ENCODE data around the gene NTF4.
A peak's percentile ranks its signal among the peaks of the same experiment; 100 is the strongest.

Gene NTF4

GRCh38 chr19:49064768-49065611 is at the start of gene NTF4:
Gene NTF4 (minus strand): TSS chr19:49064818. CDS start chr19:49061997, 2,821 bp downstream.
- H3K27me3 ChIP-seq (ENCODE audit: control insufficient read depth, insufficient read depth, low read length) = peaks cover 55% of the 10 kb centered on the region
- no peak within 1 kb of the TSS for H3K4me3 ChIP-seq (ENCODE audit: low read length)
- H3K36me3 ChIP-seq (ENCODE audit: control insufficient read depth, insufficient read depth, low read length) = no peaks in the 10 kb centered on the region

GRCh38 chr19:49113762-49114629 is 49.4 kb upstream of the NTF4 start, which contains the start of gene LIN7B:
Gene LIN7B (plus strand): TSS chr19:49114370. CDS start chr19:49114405, 35 bp downstream.
- peak within 1 kb of the TSS; percentile 40 for H3K4me3 ChIP-seq (ENCODE audit: low read length)
- peaks cover 19% of the 10 kb centered on the region for H3K4me1 ChIP-seq (ENCODE audit: control insufficient read depth, insufficient read depth, low read length)
- H3K27me3 ChIP-seq (ENCODE audit: control insufficient read depth, insufficient read depth, low read length) = no peaks in the 10 kb centered on the region
- H3K9me3 ChIP-seq (ENCODE audit: control insufficient read depth, low read length) = no peaks in the 10 kb centered on the region
- H3K9ac ChIP-seq (ENCODE audit: low read length) = peak within 1 kb of the TSS; percentile 49
- peaks cover 3% of the 10 kb centered on the region for H3K36me3 ChIP-seq (ENCODE audit: control insufficient read depth, insufficient read depth, low read length)

More at GRCh38 chr19:49064768-49065611, at the start of gene NTF4:
- H3K9ac ChIP-seq (ENCODE audit: low read length) = no peak within 1 kb of the TSS
- H3K4me1 ChIP-seq (ENCODE audit: control insufficient read depth, insufficient read depth, low read length) = peaks cover 6% of the 10 kb centered on the region
- no peaks in the 10 kb centered on the region for H3K9me3 ChIP-seq (ENCODE audit: control insufficient read depth, low read length)

- no peaks in the 10 kb centered on the region for H3K27me3 ChIP-seq (ENCODE audit: control insufficient read depth, insufficient read depth, low read length)
- H3K36me3 ChIP-seq (ENCODE audit: control insufficient read depth, insufficient read depth, low read length) = peaks cover 16% of the 10 kb centered on the region
- H3K9me3 ChIP-seq (ENCODE audit: control insufficient read depth, low read length) = no peaks in the 10 kb centered on the region
- H3K4me3 ChIP-seq (ENCODE audit: low read length) = no peak overlapping the region
- H3K4me1 ChIP-seq (ENCODE audit: control insufficient read depth, insufficient read depth, low read length) = peaks cover 9% of the 10 kb centered on the region
- H3K9ac ChIP-seq (ENCODE audit: low read length) = no peak overlapping the region
Measured at GRCh38 chr19:49111218-49111998, 46.8 kb upstream of the NTF4 start.

- Histone ChIP-seq H3K4me1 (ENCODE audit: control insufficient read depth, insufficient read depth, low read length) (peaks cover 9% of the 10 kb centered on the region), H3K9ac (ENCODE audit: low read length) (no peak overlapping the region), H3K36me3 (ENCODE audit: control insufficient read depth, insufficient read depth, low read length) (peaks cover 16% of the 10 kb centered on the region), H3K4me3 (ENCODE audit: low read length) (no peak overlapping the region), H3K9me3 (ENCODE audit: control insufficient read depth, low read length) (no peaks in the 10 kb centered on the region), H3K27me3 (ENCODE audit: control insufficient read depth, insufficient read depth, low read length) (no peaks in the 10 kb centered on the region)
Measured at GRCh38 chr19:49110567-49110966, 45.9 kb upstream of the NTF4 start.

- no peak overlapping the region for H3K9ac ChIP-seq (ENCODE audit: low read length)
- H3K36me3 ChIP-seq (ENCODE audit: control insufficient read depth, insufficient read depth, low read length) = peaks cover 19% of the 10 kb centered on the region
- H3K27me3 ChIP-seq (ENCODE audit: control insufficient read depth, insufficient read depth, low read length) = no peaks in the 10 kb centered on the region
- H3K9me3 ChIP-seq (ENCODE audit: control insufficient read depth, low read length) = no peaks in the 10 kb centered on the region
- no peak overlapping the region for H3K4me3 ChIP-seq (ENCODE audit: low read length)
- peaks cover 5% of the 10 kb centered on the region for H3K4me1 ChIP-seq (ENCODE audit: control insufficient read depth, insufficient read depth, low read length)
Measured at GRCh38 chr19:49109569-49110233, 45.1 kb upstream of the NTF4 start.

- Histone ChIP-seq H3K27me3 (ENCODE audit: control insufficient read depth, insufficient read depth, low read length) (no peaks in the 10 kb centered on the region), H3K4me3 (ENCODE audit: low read length) (no peak overlapping the region), H3K36me3 (ENCODE audit: control insufficient read depth, insufficient read depth, low read length) (peaks cover 22% of the 10 kb centered on the region), H3K9ac (ENCODE audit: low read length) (no peak overlapping the region), H3K9me3 (ENCODE audit: control insufficient read depth, low read length) (no peaks in the 10 kb centered on the region), H3K4me1 (ENCODE audit: control insufficient read depth, insufficient read depth, low read length) (peaks cover 5% of the 10 kb centered on the region)
Measured at GRCh38 chr19:49109051-49109450, 44.4 kb upstream of the NTF4 start.

- no peaks in the 10 kb centered on the region for H3K4me1 ChIP-seq (ENCODE audit: control insufficient read depth, insufficient read depth, low read length)
- no peak overlapping the region for H3K4me3 ChIP-seq (ENCODE audit: low read length)
- no peak overlapping the region for H3K9ac ChIP-seq (ENCODE audit: low read length)
- peaks cover 22% of the 10 kb centered on the region for H3K36me3 ChIP-seq (ENCODE audit: control insufficient read depth, insufficient read depth, low read length)
- H3K9me3 ChIP-seq (ENCODE audit: control insufficient read depth, low read length) = no peaks in the 10 kb centered on the region
- no peaks in the 10 kb centered on the region for H3K27me3 ChIP-seq (ENCODE audit: control insufficient read depth, insufficient read depth, low read length)
Measured at GRCh38 chr19:49107625-49108459, 43.2 kb upstream of the NTF4 start.

- H3K36me3 ChIP-seq (ENCODE audit: control insufficient read depth, insufficient read depth, low read length) = peaks cover 22% of the 10 kb centered on the region
Measured at GRCh38 chr19:49106648-49107135, 42.1 kb upstream of the NTF4 start.

GRCh38 chr19:49104229-49104864 is 39.7 kb upstream of the NTF4 start:
- H3K9me3 ChIP-seq (ENCODE audit: control insufficient read depth, low read length) = no peaks in the 10 kb centered on the region
- no peak overlapping the region for H3K4me3 ChIP-seq (ENCODE audit: low read length)
- no peaks in the 10 kb centered on the region for H3K4me1 ChIP-seq (ENCODE audit: control insufficient read depth, insufficient read depth, low read length)
- H3K36me3 ChIP-seq (ENCODE audit: control insufficient read depth, insufficient read depth, low read length) = peaks cover 31% of the 10 kb centered on the region
- H3K9ac ChIP-seq (ENCODE audit: low read length) = no peak overlapping the region
- H3K27me3 ChIP-seq (ENCODE audit: control insufficient read depth, insufficient read depth, low read length) = no peaks in the 10 kb centered on the region

More at GRCh38 chr19:49106648-49107135, 42.1 kb upstream of the NTF4 start:
- no peak overlapping the region for H3K9ac ChIP-seq (ENCODE audit: low read length)
- H3K27me3 ChIP-seq (ENCODE audit: control insufficient read depth, insufficient read depth, low read length) = no peaks in the 10 kb centered on the region
- H3K4me1 ChIP-seq (ENCODE audit: control insufficient read depth, insufficient read depth, low read length) = no peaks in the 10 kb centered on the region
- H3K9me3 ChIP-seq (ENCODE audit: control insufficient read depth, low read length) = no peaks in the 10 kb centered on the region
- no peak overlapping the region for H3K4me3 ChIP-seq (ENCODE audit: low read length)

- peaks cover 23% of the 10 kb centered on the region for H3K36me3 ChIP-seq (ENCODE audit: control insufficient read depth, insufficient read depth, low read length)
- no peaks in the 10 kb centered on the region for H3K4me1 ChIP-seq (ENCODE audit: control insufficient read depth, insufficient read depth, low read length)
- no peaks in the 10 kb centered on the region for H3K9me3 ChIP-seq (ENCODE audit: control insufficient read depth, low read length)
- no peaks in the 10 kb centered on the region for H3K27me3 ChIP-seq (ENCODE audit: control insufficient read depth, insufficient read depth, low read length)
- H3K4me3 ChIP-seq (ENCODE audit: low read length) = no peak overlapping the region
- H3K9ac ChIP-seq (ENCODE audit: low read length) = no peak overlapping the region
Measured at GRCh38 chr19:49103331-49104085, 38.9 kb upstream of the NTF4 start.

Measured in mucosa of stomach (tissue), 1 donor.